Measurements from ENCODE around the gene SDK1.

SDK1 gene

GRCh38 chr7:3540456-3541220 is 239.6 kb downstream of the SDK1 start:
- TF ChIP-seq EZH2phosphoT487 (IDR thresholded peaks at IDR 0.05; ENCODE audit: borderline replicate concordance, low read length), result no peak
- TF ChIP-seq CTCF (IDR thresholded peaks at IDR 0.05; ENCODE audit: low read depth, low read length, poor library complexity, severe bottlenecking), result no peak
- Histone ChIP-seq H3K4me3 (ENCODE audit: low read length) (no peak overlapping the region), H3K36me3 (ENCODE audit: control insufficient read depth, low read length) (no peaks in the 10 kb centered on the region), H3K27me3 (ENCODE audit: control insufficient read depth, low read length) (no peaks in the 10 kb centered on the region), H3K9me3 (ENCODE audit: control insufficient read depth, insufficient read depth, low read length) (no peaks in the 10 kb centered on the region), H3K4me2 (ENCODE audit: low read length) (no peak overlapping the region), H3K27ac (ENCODE audit: low read depth, low read length) (no peak overlapping the region), H3F3A (ENCODE audit: control insufficient read depth, insufficient read depth) (no peaks in the 10 kb centered on the region), H3K4me1 (ENCODE audit: control insufficient read depth, low read length) (no peaks in the 10 kb centered on the region), H3K9me2 (replicated peaks; ENCODE audit: control insufficient read depth, low read length) (no peaks in the 10 kb centered on the region), H3K79me2 (ENCODE audit: control insufficient read depth, low read length) (no peaks in the 10 kb centered on the region), H4K20me1 (ENCODE audit: control insufficient read depth, insufficient read depth, low read depth, low read length) (no peaks in the 10 kb centered on the region)

- Histone ChIP-seq H3K9me3 (ENCODE audit: control insufficient read depth, insufficient read depth, low read length) (no peaks in the 10 kb centered on the region), H3F3A (ENCODE audit: control insufficient read depth, insufficient read depth) (no peaks in the 10 kb centered on the region), H3K27me3 (ENCODE audit: control insufficient read depth, low read length) (peaks cover 5% of the 10 kb centered on the region; the same call in 1 of the 2 replicates), H3K4me1 (ENCODE audit: control insufficient read depth, low read length) (no peaks in the 10 kb centered on the region), H3K36me3 (ENCODE audit: control insufficient read depth, low read length) (no peaks in the 10 kb centered on the region), H3K9me2 (replicated peaks; ENCODE audit: control insufficient read depth, low read length) (no peaks in the 10 kb centered on the region), H3K27ac (ENCODE audit: low read depth, low read length) (no peak overlapping the region), H3K79me2 (ENCODE audit: control insufficient read depth, low read length) (no peaks in the 10 kb centered on the region), H3K4me2 (ENCODE audit: low read length) (no peak overlapping the region), H3K4me3 (ENCODE audit: low read length) (no peak overlapping the region), H4K20me1 (ENCODE audit: control insufficient read depth, insufficient read depth, low read depth, low read length) (no peaks in the 10 kb centered on the region)
- TF ChIP-seq EZH2phosphoT487 (IDR thresholded peaks at IDR 0.05; ENCODE audit: borderline replicate concordance, low read length) (no peak), CTCF (IDR thresholded peaks at IDR 0.05; ENCODE audit: low read depth, low read length, poor library complexity, severe bottlenecking) (peak; percentile 35)
Measured at GRCh38 chr7:3544202-3544601, 243.2 kb downstream of the SDK1 start.

GRCh38 chr7:3548815-3549214 is 247.8 kb downstream of the SDK1 start:
- H3K4me1 ChIP-seq (ENCODE audit: control insufficient read depth, low read length), result no peaks in the 10 kb centered on the region
- peaks cover 5% of the 10 kb centered on the region; the same call in 1 of the 2 replicates for H3K27me3 ChIP-seq (ENCODE audit: control insufficient read depth, low read length)
- no peaks in the 10 kb centered on the region for H3F3A ChIP-seq (ENCODE audit: control insufficient read depth, insufficient read depth)
- no peak overlapping the region for H3K4me3 ChIP-seq (ENCODE audit: low read length)
- no peaks in the 10 kb centered on the region for H3K79me2 ChIP-seq (ENCODE audit: control insufficient read depth, low read length)
- H3K9me2 ChIP-seq (replicated peaks; ENCODE audit: control insufficient read depth, low read length), result no peaks in the 10 kb centered on the region
- H4K20me1 ChIP-seq (ENCODE audit: control insufficient read depth, insufficient read depth, low read depth, low read length), result no peaks in the 10 kb centered on the region
- no peaks in the 10 kb centered on the region for H3K36me3 ChIP-seq (ENCODE audit: control insufficient read depth, low read length)
- no peak for TF ChIP-seq EZH2phosphoT487 (IDR thresholded peaks at IDR 0.05; ENCODE audit: borderline replicate concordance, low read length)
- no peak for TF ChIP-seq CTCF (IDR thresholded peaks at IDR 0.05; ENCODE audit: low read depth, low read length, poor library complexity, severe bottlenecking)
- H3K4me2 ChIP-seq (ENCODE audit: low read length), result no peak overlapping the region
- H3K27ac ChIP-seq (ENCODE audit: low read depth, low read length), result no peak overlapping the region
- H3K9me3 ChIP-seq (ENCODE audit: control insufficient read depth, insufficient read depth, low read length), result no peaks in the 10 kb centered on the region

Data from DOHH2 (cell line).